ENCODE results near the gene CPNE2. TPM values are rescaled to one million over a fixed set of nuclear protein-coding genes. Genes with fewer than 3 reads are reported as not detected.

The CPNE2 gene
- total and polyA plus RNA-seq, 5 donors from 2014 or later, result 15.3 to 54.7 (median 42.7) TPM

DNA sequence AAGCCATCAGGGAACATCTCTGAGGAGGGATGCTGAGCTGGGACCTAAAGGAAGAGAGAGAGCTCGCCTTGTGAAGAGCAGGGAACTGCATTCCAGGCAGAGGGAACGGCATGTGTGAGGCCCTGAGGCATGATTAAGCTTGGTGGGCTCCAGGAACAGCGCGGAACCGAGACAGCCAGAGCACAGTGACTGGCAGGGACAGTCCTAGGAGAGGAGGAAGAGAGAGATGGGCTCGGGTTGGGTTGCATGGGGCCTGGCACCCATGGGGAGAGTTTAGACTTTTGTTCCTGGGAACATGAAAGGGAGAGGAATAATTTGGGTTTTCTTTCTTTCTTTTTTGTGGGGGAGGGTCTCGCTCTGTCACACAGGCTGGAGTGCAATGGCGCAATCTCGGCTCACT, 39.2 kb upstream of the CPNE2 start:
- H3K4me3 ChIP-seq (ENCODE audit: low read depth, low read length), result no peak overlapping the region
- H3K27ac Mint-ChIP-seq, result peak overlapping the region; percentile 86 to 93 (median 88)
- H3K27me3 ChIP-seq (ENCODE audit: control insufficient read depth, insufficient read depth, low read length), result no peaks in the 10 kb centered on the region
- ATAC-seq (ENCODE audit: low read depth in 2 of 2) (no peak), DNase-seq (no peak)
- H3K4me1 Mint-ChIP-seq, result peaks cover 0 to 13% (median 9%) of the 10 kb centered on the region in 4 donors
- H3K9me3 ChIP-seq (ENCODE audit: control insufficient read depth in 2 of 2, low read length in 2 of 2), result no peaks in the 10 kb centered on the region
- H3K36me3 Mint-ChIP-seq, result peaks cover 34% of the 10 kb centered on the region
- H3K4me3 Mint-ChIP-seq, result peak overlapping the region in 1 of 4 donors; percentile 28
- no peak overlapping the region for H3K27ac ChIP-seq (ENCODE audit: insufficient read depth, low read length, poor library complexity, severe bottlenecking)
- peaks cover 78% of the 10 kb centered on the region for H3K36me3 ChIP-seq (ENCODE audit: control insufficient read depth, insufficient read depth, low read length)
- H3K9me3 Mint-ChIP-seq, result no peaks in the 10 kb centered on the region
- no peaks in the 10 kb centered on the region for H3K4me1 ChIP-seq (ENCODE audit: control insufficient read depth, insufficient read depth, low read length, poor library complexity, severe bottlenecking)
- no peaks in the 10 kb centered on the region for H3K27me3 Mint-ChIP-seq

- Mint-ChIP-seq H3K9me3 (no peaks in the 10 kb centered on the region), H3K27ac (peak overlapping the region in 1 of 3 donors; percentile 31), H3K4me1 (peaks cover 0 to 12% (median 7%) of the 10 kb centered on the region in 4 donors), H3K36me3 (peaks cover 26% of the 10 kb centered on the region), H3K27me3 (no peaks in the 10 kb centered on the region), H3K4me3 (no peak overlapping the region)
- H3K36me3 ChIP-seq (ENCODE audit: control insufficient read depth, insufficient read depth, low read length), result peaks cover 81% of the 10 kb centered on the region
- H3K4me1 ChIP-seq (ENCODE audit: control insufficient read depth, insufficient read depth, low read length, poor library complexity, severe bottlenecking), result no peaks in the 10 kb centered on the region
- H3K4me3 ChIP-seq (ENCODE audit: low read depth, low read length), result no peak overlapping the region
- H3K9me3 ChIP-seq (ENCODE audit: control insufficient read depth in 2 of 2, low read length in 2 of 2), result no peaks in the 10 kb centered on the region
- ATAC-seq (ENCODE audit: low read depth in 2 of 2), result no peak
- no peaks in the 10 kb centered on the region for H3K27me3 ChIP-seq (ENCODE audit: control insufficient read depth, insufficient read depth, low read length)
- H3K27ac ChIP-seq (ENCODE audit: insufficient read depth, low read length, poor library complexity, severe bottlenecking), result peak overlapping the region; percentile 23
- no peak for DNase-seq
Observed at GRCh38 chr16:57054338-57054737, 38.0 kb upstream of the CPNE2 start.

GRCh38 chr16:57054771-57055170, 37.6 kb upstream of the CPNE2 start:
- no peak overlapping the region for H3K27ac Mint-ChIP-seq
- Histone ChIP-seq H3K4me3 (ENCODE audit: low read depth, low read length) (no peak overlapping the region), H3K4me1 (ENCODE audit: control insufficient read depth, insufficient read depth, low read length, poor library complexity, severe bottlenecking) (no peaks in the 10 kb centered on the region), H3K36me3 (ENCODE audit: control insufficient read depth, insufficient read depth, low read length) (peaks cover 84% of the 10 kb centered on the region), H3K27me3 (ENCODE audit: control insufficient read depth, insufficient read depth, low read length) (no peaks in the 10 kb centered on the region), H3K9me3 (ENCODE audit: control insufficient read depth in 2 of 2, low read length in 2 of 2) (no peaks in the 10 kb centered on the region), H3K27ac (ENCODE audit: insufficient read depth, low read length, poor library complexity, severe bottlenecking) (peak overlapping the region; percentile 23)
- peaks cover 0 to 14% (median 7%) of the 10 kb centered on the region in 4 donors for H3K4me1 Mint-ChIP-seq
- peaks cover 29% of the 10 kb centered on the region for H3K36me3 Mint-ChIP-seq
- no peak overlapping the region for H3K4me3 Mint-ChIP-seq
- H3K27me3 Mint-ChIP-seq, result no peaks in the 10 kb centered on the region
- ATAC-seq (ENCODE audit: low read depth in 2 of 2) (no peak), DNase-seq (no peak)
- no peaks in the 10 kb centered on the region for H3K9me3 Mint-ChIP-seq

- H3K36me3 Mint-ChIP-seq, result peaks cover 35% of the 10 kb centered on the region
- H3K4me3 Mint-ChIP-seq, result no peak overlapping the region
- H3K4me3 ChIP-seq (ENCODE audit: low read depth, low read length), result no peak overlapping the region
- H3K27ac ChIP-seq (ENCODE audit: insufficient read depth, low read length, poor library complexity, severe bottlenecking), result no peak overlapping the region
- H3K9me3 Mint-ChIP-seq, result no peaks in the 10 kb centered on the region
- no peaks in the 10 kb centered on the region for H3K27me3 ChIP-seq (ENCODE audit: control insufficient read depth, insufficient read depth, low read length)
- peaks cover 89% of the 10 kb centered on the region for H3K36me3 ChIP-seq (ENCODE audit: control insufficient read depth, insufficient read depth, low read length)
- H3K4me1 ChIP-seq (ENCODE audit: control insufficient read depth, insufficient read depth, low read length, poor library complexity, severe bottlenecking), result no peaks in the 10 kb centered on the region
- no peak for DNase-seq
- H3K27me3 Mint-ChIP-seq, result no peaks in the 10 kb centered on the region
- ATAC-seq (ENCODE audit: low read depth in 2 of 2), result no peak
- H3K9me3 ChIP-seq (ENCODE audit: control insufficient read depth in 2 of 2, low read length in 2 of 2), result no peaks in the 10 kb centered on the region
- peak overlapping the region in 1 of 3 donors; percentile 20 for H3K27ac Mint-ChIP-seq
- peaks cover 0 to 18% (median 7%) of the 10 kb centered on the region in 4 donors for H3K4me1 Mint-ChIP-seq
Observed at GRCh38 chr16:57055671-57056070, 36.7 kb upstream of the CPNE2 start.

- Mint-ChIP-seq H3K9me3 (no peaks in the 10 kb centered on the region), H3K27me3 (no peaks in the 10 kb centered on the region), H3K27ac (peak overlapping the region; percentile 49 to 90 (median 86)), H3K4me1 (peaks cover 0 to 16% (median 1%) of the 10 kb centered on the region in 4 donors), H3K36me3 (peaks cover 32% of the 10 kb centered on the region), H3K4me3 (no peak overlapping the region)
- H3K9me3 ChIP-seq (ENCODE audit: control insufficient read depth in 2 of 2, low read length in 2 of 2), result no peaks in the 10 kb centered on the region
- no peak overlapping the region for H3K27ac ChIP-seq (ENCODE audit: insufficient read depth, low read length, poor library complexity, severe bottlenecking)
- H3K4me1 ChIP-seq (ENCODE audit: control insufficient read depth, insufficient read depth, low read length, poor library complexity, severe bottlenecking), result no peaks in the 10 kb centered on the region
- H3K27me3 ChIP-seq (ENCODE audit: control insufficient read depth, insufficient read depth, low read length), result no peaks in the 10 kb centered on the region
- ATAC-seq (ENCODE audit: low read depth in 2 of 2) (no peak), DNase-seq (no peak)
- peaks cover 90% of the 10 kb centered on the region for H3K36me3 ChIP-seq (ENCODE audit: control insufficient read depth, insufficient read depth, low read length)
- H3K4me3 ChIP-seq (ENCODE audit: low read depth, low read length), result no peak overlapping the region
Observed at GRCh38 chr16:57058291-57058861, 34.0 kb upstream of the CPNE2 start.

- Histone ChIP-seq H3K27ac (ENCODE audit: insufficient read depth, low read length, poor library complexity, severe bottlenecking) (no peak overlapping the region), H3K9me3 (ENCODE audit: control insufficient read depth in 2 of 2, low read length in 2 of 2) (no peaks in the 10 kb centered on the region), H3K4me1 (ENCODE audit: control insufficient read depth, insufficient read depth, low read length, poor library complexity, severe bottlenecking) (no peaks in the 10 kb centered on the region), H3K27me3 (ENCODE audit: control insufficient read depth, insufficient read depth, low read length) (no peaks in the 10 kb centered on the region), H3K4me3 (ENCODE audit: low read depth, low read length) (no peak overlapping the region), H3K36me3 (ENCODE audit: control insufficient read depth, insufficient read depth, low read length) (peaks cover 75% of the 10 kb centered on the region)
- DNase-seq, result no peak
- ATAC-seq (ENCODE audit: low read depth in 2 of 2), result no peak
- Mint-ChIP-seq H3K4me1 (peaks cover 0 to 16% (median 1%) of the 10 kb centered on the region in 4 donors), H3K4me3 (peak overlapping the region in 1 of 4 donors; percentile 51), H3K27ac (peak overlapping the region; percentile 22 to 91 (median 59)), H3K27me3 (no peaks in the 10 kb centered on the region), H3K36me3 (peaks cover 32% of the 10 kb centered on the region), H3K9me3 (no peaks in the 10 kb centered on the region)
Observed at GRCh38 chr16:57060323-57061083, 31.9 kb upstream of the CPNE2 start.

DNA sequence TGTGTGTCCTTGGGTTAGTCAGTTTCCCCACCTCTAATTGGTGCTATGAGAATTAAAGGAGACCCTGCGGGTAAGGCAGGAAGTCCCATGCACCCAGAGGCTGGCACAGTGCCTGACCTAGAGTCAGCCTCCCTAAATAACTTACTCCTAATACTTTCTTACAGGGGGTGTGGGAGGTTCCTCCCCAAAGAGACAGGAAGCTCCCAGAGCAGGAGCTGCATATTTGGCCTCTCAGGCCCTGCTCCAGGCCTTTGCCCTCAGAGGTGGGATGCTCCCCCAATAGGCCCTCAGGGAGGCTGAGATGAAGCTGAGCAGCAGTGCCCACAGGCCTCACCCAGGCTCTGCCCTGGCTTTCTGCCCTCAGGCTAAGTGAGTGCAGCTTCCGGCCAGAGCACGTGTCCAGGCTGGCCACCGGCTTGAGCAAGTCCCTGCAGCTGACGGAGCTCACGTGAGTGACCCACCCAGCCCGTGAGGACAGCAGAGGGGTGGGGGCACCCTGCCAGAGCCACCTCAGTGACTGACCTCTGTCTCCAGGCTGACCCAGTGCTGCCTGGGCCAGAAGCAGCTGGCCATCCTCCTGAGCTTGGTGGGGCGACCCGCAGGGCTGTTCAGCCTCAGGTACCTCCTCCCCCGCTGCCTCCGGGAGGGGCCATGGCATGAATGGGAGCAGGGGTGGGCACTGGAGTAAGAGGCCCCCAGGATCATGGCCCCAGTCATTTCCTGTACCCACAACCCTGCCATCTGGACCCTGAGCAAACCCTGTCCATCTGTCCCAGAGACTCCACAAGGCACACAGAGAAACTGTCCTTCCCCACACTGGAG, 31.1 kb upstream of the CPNE2 start:
- no peak overlapping the region for H3K4me3 Mint-ChIP-seq
- H3K9me3 Mint-ChIP-seq, result no peaks in the 10 kb centered on the region
- peak in 1 of 2 donors; percentile 8 for ATAC-seq (ENCODE audit: low read depth in 2 of 2)
- Histone ChIP-seq H3K9me3 (ENCODE audit: control insufficient read depth in 2 of 2, low read length in 2 of 2) (no peaks in the 10 kb centered on the region), H3K4me1 (ENCODE audit: control insufficient read depth, insufficient read depth, low read length, poor library complexity, severe bottlenecking) (no peaks in the 10 kb centered on the region), H3K36me3 (ENCODE audit: control insufficient read depth, insufficient read depth, low read length) (peaks cover 72% of the 10 kb centered on the region), H3K27ac (ENCODE audit: insufficient read depth, low read length, poor library complexity, severe bottlenecking) (no peak overlapping the region), H3K27me3 (ENCODE audit: control insufficient read depth, insufficient read depth, low read length) (no peaks in the 10 kb centered on the region), H3K4me3 (ENCODE audit: low read depth, low read length) (no peak overlapping the region)
- H3K27me3 Mint-ChIP-seq, result no peaks in the 10 kb centered on the region
- peak overlapping the region; percentile 59 to 91 (median 91) for H3K27ac Mint-ChIP-seq
- H3K36me3 Mint-ChIP-seq, result peaks cover 28% of the 10 kb centered on the region
- DNase-seq, result no peak
- H3K4me1 Mint-ChIP-seq, result peaks cover 0 to 16% (median 0%) of the 10 kb centered on the region in 4 donors
